GM18519 (cell line): ENCODE measurements around the gene CEP162.
"Not testable (repeated sequence)": the region's sequence is repeated elsewhere in the genome, so short reads cannot be mapped to it uniquely, and the experiment has no call there.

Source experiments
- ATAC-seq: cut with Tn5 transposase; IDR thresholded peaks from one replicate; pipeline ENCODE4 v1.9.1; 2021; ENCODE audit warnings: mild to moderate bottlenecking, moderate library complexity; ENCODE audit not compliant: unreplicated experiment, low FRiP score

Gene CEP162

GRCh38 chr6:84093441-84094435 is 133.7 kb downstream of the CEP162 start:
- ATAC-seq, result no peak

- no peak for ATAC-seq
These were observed 137.9 kb downstream of the CEP162 start for GRCh38 chr6:84089552-84089951.

- ATAC-seq, result no peak
These were observed 138.4 kb downstream of the CEP162 start for GRCh38 chr6:84089081-84089480.

GRCh38 chr6:84086545-84087429 is 140.7 kb downstream of the CEP162 start:
- no peak for ATAC-seq

- ATAC-seq, result no peak
These were observed 141.4 kb downstream of the CEP162 start for GRCh38 chr6:84086056-84086455.

GRCh38 chr6:84084705-84085104 is 142.7 kb downstream of the CEP162 start:
- not testable (repeated sequence) for ATAC-seq

- no peak for ATAC-seq
These were observed 144.7 kb downstream of the CEP162 start for GRCh38 chr6:84082689-84083265.

GRCh38 chr6:84081222-84081621 is 146.2 kb downstream of the CEP162 start:
- ATAC-seq, result no peak

- no peak for ATAC-seq
These were observed 149.1 kb downstream of the CEP162 start for GRCh38 chr6:84078335-84078734.

GRCh38 chr6:84077645-84078044 is 149.8 kb downstream of the CEP162 start:
- ATAC-seq, result no peak

- no peak for ATAC-seq
These were observed 152.3 kb downstream of the CEP162 start for GRCh38 chr6:84074988-84075781.
